Measurements from ENCODE around the gene TMEM176A.

The TMEM176A gene

DNA sequence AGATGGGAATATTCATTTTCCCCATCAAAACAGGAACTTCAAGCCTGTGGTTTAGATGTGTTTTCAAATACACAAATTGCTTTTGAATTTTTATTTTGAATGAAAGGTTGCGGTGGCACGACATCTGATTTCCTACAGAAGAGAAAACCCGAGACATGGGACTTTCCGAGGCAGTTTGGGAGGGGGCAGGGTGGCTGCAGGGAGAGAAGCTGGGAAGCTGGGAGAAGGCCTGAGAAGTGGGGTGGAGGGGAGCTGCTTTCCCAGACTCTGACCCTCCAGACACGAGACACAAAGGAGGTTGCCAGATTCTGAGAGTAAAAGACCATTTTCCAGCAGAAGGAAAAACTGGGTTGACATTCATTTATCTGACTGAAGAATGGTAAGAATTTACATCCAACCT, 19.6 kb downstream of the TMEM176A start:
- H3K36me3 ChIP-seq = no peaks in the 10 kb centered on the region
- no peaks in the 10 kb centered on the region for H3K4me1 ChIP-seq
- H3K9me3 ChIP-seq = no peaks in the 10 kb centered on the region
- TF ChIP-seq CTCF (IDR thresholded peaks at IDR 0.05; ENCODE audit: low read depth, low read length) = no peak
- H3K27me3 ChIP-seq = no peaks in the 10 kb centered on the region
- no peak for DNase-seq
- H3K4me3 ChIP-seq (ENCODE audit: low read depth, low read length) = no peak overlapping the region

GRCh38 chr7:150820578-150821198, 20.1 kb downstream of the TMEM176A start:
- TF ChIP-seq CTCF (IDR thresholded peaks at IDR 0.05; ENCODE audit: low read depth, low read length) = 0 out of 2 replicates have a peak, but pooled peaks have one; percentile 4
- no peaks in the 10 kb centered on the region for H3K4me1 ChIP-seq
- H3K36me3 ChIP-seq = no peaks in the 10 kb centered on the region
- H3K4me3 ChIP-seq (ENCODE audit: low read depth, low read length) = no peak overlapping the region
- peak; percentile 46 for DNase-seq
- no peaks in the 10 kb centered on the region for H3K9me3 ChIP-seq
- H3K27me3 ChIP-seq = no peaks in the 10 kb centered on the region

GRCh38 chr7:150823043-150823442, 22.5 kb downstream of the TMEM176A start:
- no peaks in the 10 kb centered on the region for H3K9me3 ChIP-seq
- H3K4me3 ChIP-seq (ENCODE audit: low read depth, low read length) = no peak overlapping the region
- no peaks in the 10 kb centered on the region for H3K36me3 ChIP-seq
- no peaks in the 10 kb centered on the region for H3K4me1 ChIP-seq
- no peak for DNase-seq
- no peaks in the 10 kb centered on the region for H3K27me3 ChIP-seq
- TF ChIP-seq CTCF (IDR thresholded peaks at IDR 0.05; ENCODE audit: low read depth, low read length) = no peak

DNA sequence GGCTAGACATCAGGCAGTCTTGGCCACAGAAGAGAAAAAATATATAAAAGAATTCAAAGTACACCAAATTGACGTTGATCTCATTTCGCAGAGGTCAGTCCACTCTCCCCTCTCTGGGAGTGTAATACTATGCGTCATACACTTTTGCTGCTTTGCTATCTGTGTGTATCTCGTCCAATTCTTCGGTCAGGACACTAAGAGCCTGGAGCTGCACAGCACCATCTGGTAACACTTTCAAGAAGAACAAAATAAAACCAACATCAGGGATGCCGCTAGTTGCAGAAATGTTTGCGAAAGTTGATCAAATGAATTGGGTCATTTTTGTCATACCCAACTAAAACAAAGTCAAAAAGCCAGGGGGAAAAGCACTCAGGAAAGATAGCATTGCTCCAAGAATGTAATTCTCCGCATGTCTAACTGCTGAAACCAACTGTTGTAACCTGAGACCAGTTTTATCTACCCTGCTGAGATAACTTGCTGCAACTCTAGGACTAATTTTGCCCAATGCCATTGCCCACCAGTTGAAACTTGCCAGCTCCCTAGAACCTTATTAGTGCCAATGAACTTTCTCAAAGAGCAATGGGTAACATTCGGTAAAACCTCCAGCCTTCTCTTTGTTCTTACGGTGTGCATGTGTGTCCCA, 23.0 kb downstream of the TMEM176A start:
- no peaks in the 10 kb centered on the region; the same call in 1 of the 2 replicates for H3K36me3 ChIP-seq
- no peak for DNase-seq
- H3K4me3 ChIP-seq (ENCODE audit: low read depth, low read length) = no peak overlapping the region
- H3K27me3 ChIP-seq = no peaks in the 10 kb centered on the region
- TF ChIP-seq CTCF (IDR thresholded peaks at IDR 0.05; ENCODE audit: low read depth, low read length) = no peak
- H3K9me3 ChIP-seq = no peaks in the 10 kb centered on the region
- H3K4me1 ChIP-seq = no peaks in the 10 kb centered on the region

DNA sequence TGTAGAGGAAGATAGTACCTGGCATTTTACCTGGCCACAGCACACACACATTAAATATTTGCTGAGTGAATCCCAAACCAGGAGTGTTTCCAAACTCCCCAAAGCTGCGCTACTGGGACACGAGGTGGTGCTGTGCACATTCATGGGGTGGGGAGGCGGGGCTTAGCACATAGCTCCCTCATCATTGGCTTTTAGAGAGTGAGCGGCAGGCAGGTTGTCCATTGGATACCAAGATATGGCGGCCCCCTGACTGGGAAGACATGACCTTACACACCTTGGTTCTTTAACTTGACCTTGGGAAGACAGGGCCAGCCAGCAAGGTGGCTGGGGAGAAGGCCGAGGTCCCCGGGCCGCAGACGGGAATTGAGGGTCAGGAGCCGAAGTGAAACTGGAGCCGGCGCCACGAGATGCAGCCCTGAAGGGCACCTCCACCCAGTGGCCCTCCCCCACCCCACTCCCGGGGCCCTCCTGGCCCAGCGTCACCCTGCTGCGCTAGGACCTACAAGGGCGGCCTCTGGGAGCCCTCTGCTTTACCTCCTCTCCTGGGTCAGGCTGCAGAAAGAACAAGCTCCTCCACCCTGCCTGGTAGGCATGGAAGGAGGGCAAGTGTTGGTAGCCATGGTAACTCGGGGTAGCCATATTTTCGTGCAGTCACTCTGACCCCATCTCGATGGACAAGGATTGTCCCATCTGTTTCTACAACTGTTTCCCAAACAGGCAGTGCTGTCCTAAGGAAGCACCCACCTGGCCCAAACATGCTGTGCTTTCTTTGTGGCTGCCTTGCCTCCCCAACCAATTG, 24.0 kb downstream of the TMEM176A start:
- Histone ChIP-seq H3K27me3 (no peaks in the 10 kb centered on the region), H3K9me3 (no peaks in the 10 kb centered on the region), H3K36me3 (no peaks in the 10 kb centered on the region; the same call in 1 of the 2 replicates), H3K4me3 (ENCODE audit: low read depth, low read length) (no peak overlapping the region), H3K4me1 (no peaks in the 10 kb centered on the region)
- DNase-seq = no peak
- TF ChIP-seq CTCF (IDR thresholded peaks at IDR 0.05; ENCODE audit: low read depth, low read length) = no peak

All from BE2C (cell line).